ENCODE measurements around the gene ATP9A.

DNA sequence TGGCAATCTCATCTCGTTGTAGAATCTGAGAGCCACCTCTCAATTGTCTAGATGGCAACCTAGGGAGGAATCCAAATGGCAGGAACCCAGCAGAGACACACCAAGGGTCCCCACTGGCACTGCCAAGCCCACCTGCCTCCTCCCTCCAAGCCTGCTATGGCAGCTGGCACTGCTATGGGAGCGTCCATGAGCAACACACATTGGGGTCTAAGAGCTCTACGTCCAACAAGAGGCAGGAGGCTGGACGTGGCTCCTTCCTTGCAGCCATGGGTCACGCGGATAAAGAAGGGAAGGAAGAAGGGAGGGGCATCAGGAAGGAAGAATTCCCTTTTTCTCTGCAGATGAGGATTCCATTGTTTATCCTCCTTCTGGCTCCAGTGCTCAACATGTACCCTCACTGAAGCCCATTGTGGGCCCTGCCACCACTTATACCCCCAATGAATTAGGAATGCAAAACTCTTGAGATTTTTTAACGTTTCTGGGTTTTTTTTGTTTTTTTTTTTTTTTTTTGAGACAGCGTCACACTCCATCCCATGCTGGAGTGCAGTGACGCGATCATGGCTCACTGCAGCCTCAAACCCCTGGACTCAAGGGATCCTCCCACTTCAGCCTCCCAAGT lies 17.3 kb downstream of the ATP9A start:
- TF ChIP-seq POLR2A (IDR thresholded peaks at IDR 0.05) (no peak), CTCF (IDR thresholded peaks at IDR 0.05) (no peak)

Data from right lobe of liver (tissue), 4 donors.